M059J (cell line): Measurements from ENCODE around the gene APPBP2. TPM values are rescaled to one million over a fixed set of nuclear protein-coding genes. Genes with fewer than 3 reads are reported as not detected.
"Not testable (repeated sequence)": the region's sequence is repeated elsewhere in the genome, so short reads cannot be mapped to it uniquely, and the experiment has no call there.

Experiments used
- DNase-seq: peaks from one replicate; pipeline ENCODE4 v3.0.0-alpha.2; 2012; ENCODE audit warnings: low read depth
- total RNA-seq: library from RNA; depleted of rRNA; stranded (reverse); fragments of >200 nt; shearing (Covaris generic); gene quantifications from 2 replicates; pipeline ENCODE4 v1.2.3, GENCODE V29; 2014

Gene APPBP2
- total RNA-seq, 1 experiment from 2014 or later: 30.2 TPM

GRCh38 chr17:60534613-60535157 is 8.6 kb upstream of the APPBP2 start:
- no peak for DNase-seq

GRCh38 chr17:60534010-60534555 is 8.0 kb upstream of the APPBP2 start:
- DNase-seq: no peak

- no peak for DNase-seq
These were observed 3.8 kb upstream of the APPBP2 start for GRCh38 chr17:60529806-60530205.

- no peak for DNase-seq
These were observed 2.8 kb upstream of the APPBP2 start for GRCh38 chr17:60528828-60529227.

GRCh38 chr17:60527701-60528100 is 1.7 kb upstream of the APPBP2 start:
- DNase-seq: no peak

- DNase-seq: peak; percentile 10
These were observed 684 bp upstream of the APPBP2 start for GRCh38 chr17:60526726-60527125.

- DNase-seq: peak; percentile 25
These were observed 736 bp downstream of the APPBP2 start for GRCh38 chr17:60525328-60525684.

- peak; percentile 30 for DNase-seq
These were observed 1.3 kb downstream of the APPBP2 start for GRCh38 chr17:60524463-60525327.

- DNase-seq: no peak
These were observed 2.2 kb downstream of the APPBP2 start for GRCh38 chr17:60523822-60524221.

GRCh38 chr17:60522889-60523626 is 3.0 kb downstream of the APPBP2 start:
- no peak for DNase-seq

GRCh38 chr17:60519795-60520194 is 6.2 kb downstream of the APPBP2 start:
- no peak for DNase-seq

GRCh38 chr17:60515683-60516082 is 10.4 kb downstream of the APPBP2 start:
- DNase-seq: not testable (repeated sequence)

- DNase-seq: not testable (repeated sequence)
These were observed 10.8 kb downstream of the APPBP2 start for GRCh38 chr17:60515199-60515598.

GRCh38 chr17:60514500-60514899 is 11.5 kb downstream of the APPBP2 start:
- no peak for DNase-seq

GRCh38 chr17:60514053-60514452 is 12.0 kb downstream of the APPBP2 start:
- DNase-seq: peak; percentile 13

- DNase-seq: no peak
These were observed 13.0 kb downstream of the APPBP2 start for GRCh38 chr17:60513014-60513413.

- no peak for DNase-seq
These were observed 15.3 kb downstream of the APPBP2 start for GRCh38 chr17:60510723-60511122.

- DNase-seq: peak; percentile 23
These were observed 16.0 kb downstream of the APPBP2 start for GRCh38 chr17:60510031-60510430.

- DNase-seq: no peak
These were observed 17.6 kb downstream of the APPBP2 start for GRCh38 chr17:60508384-60508980.

- peak; percentile 91 for DNase-seq
These were observed 19.7 kb downstream of the APPBP2 start for GRCh38 chr17:60506312-60506711.

GRCh38 chr17:60502145-60502544 is 23.9 kb downstream of the APPBP2 start:
- DNase-seq: no peak

GRCh38 chr17:60501589-60501988 is 24.5 kb downstream of the APPBP2 start:
- DNase-seq: no peak
